ENCODE measurements around the gene TMEM266.

DNA sequence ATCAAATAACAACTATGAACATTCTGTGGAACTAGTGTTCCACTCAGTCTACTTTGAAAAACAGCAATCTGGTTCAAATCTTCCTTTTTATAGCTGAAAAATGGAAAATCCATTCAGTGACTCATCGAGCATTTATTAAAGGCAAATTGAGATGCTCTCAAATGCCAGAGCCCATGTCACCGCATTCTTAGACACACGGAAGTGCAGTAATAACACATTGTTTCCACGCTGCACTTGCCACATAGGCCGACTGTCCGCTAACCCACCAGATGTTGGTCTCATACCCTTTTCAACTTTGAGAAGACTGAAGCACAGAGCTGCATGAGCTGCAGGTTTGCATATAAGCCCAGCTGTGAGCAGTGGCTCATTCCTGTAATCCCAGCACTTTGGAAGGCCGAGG is 95.9 kb downstream of the TMEM266 start:
- TF ChIP-seq POLR2A (IDR thresholded peaks at IDR 0.05), result no peak
- no peak for TF ChIP-seq CTCF (IDR thresholded peaks at IDR 0.05)
- TF ChIP-seq POLR2AphosphoS5 (IDR thresholded peaks at IDR 0.05), result no peak

All from sigmoid colon (tissue), 4 donors.